ENCODE measurements around the gene COX15. TPM values are rescaled to one million over a fixed set of nuclear protein-coding genes. Genes with fewer than 3 reads are reported as not detected.

Gene COX15
- 33.5 and 35.8 TPM in 2 replicates for total RNA-seq (2014; rRNA removed; shearing (Covaris generic))

GRCh38 chr10:99732033-99732842, at the start of gene COX15, which contains the start of gene CUTC:
TSS of gene COX15 (minus strand) at chr10:99732127. CDS start at chr10:99732049, 78 bp downstream.
TSS of gene CUTC (plus strand) at chr10:99732234. CDS start at chr10:99732349, 115 bp downstream.

Other genes starting within 250 kb of the COX15 start
- 0.13 TPM in 1 of 2 replicates, not detected in the other for gene NKX2-3, start 199.2 kb downstream of the COX15 start, total RNA-seq (2014; rRNA removed; shearing (Covaris generic))
- gene SLC25A28, start 111.7 kb downstream of the COX15 start, total RNA-seq (2014; rRNA removed; shearing (Covaris generic)) = 16.9 and 18.3 TPM in 2 replicates
- gene ENTPD7, start 72.6 kb downstream of the COX15 start, total RNA-seq (2014; rRNA removed; shearing (Covaris generic)) = 6.5 and 6.8 TPM in 2 replicates
- 22.4 and 24.8 TPM in 2 replicates for gene CUTC, start 107 bp upstream of the COX15 start, total RNA-seq (2014; rRNA removed; shearing (Covaris generic))
- 13.4 and 16.9 TPM in 2 replicates for gene ABCC2, start 50.5 kb upstream of the COX15 start, total RNA-seq (2014; rRNA removed; shearing (Covaris generic))

Measured in A375 (cell line).